HepG2 (cell line): ENCODE results near the gene RNF125. TPM values are rescaled to one million over a fixed set of nuclear protein-coding genes. Genes with fewer than 3 reads are reported as not detected.

Source experiments
- ARNTL ChIP-seq: sonication (generic); formaldehyde crosslinking; IDR thresholded peaks from 2 replicates; pipeline ENCODE4 v1.4.0; 2020; ENCODE audit warnings: mild to moderate bottlenecking, missing genetic modification reagents
- BATF2 ChIP-seq: sonication (generic); formaldehyde crosslinking; IDR thresholded peaks from 2 replicates; pipeline ENCODE4 v1.8.0; 2022; ENCODE audit warnings: mild to moderate bottlenecking, missing genetic modification reagents, moderate library complexity
- EEA1 ChIP-seq: sonication (generic); formaldehyde crosslinking; IDR thresholded peaks from 2 replicates; pipeline ENCODE4 v1.5.1; 2020; ENCODE audit warnings: mild to moderate bottlenecking, missing genetic modification reagents, borderline replicate concordance
- GABPB1 ChIP-seq: IDR thresholded peaks from 2 replicates; pipeline ENCODE4 v1.6.1; 2016; ENCODE audit warnings: mild to moderate bottlenecking, missing genetic modification reagents, moderate library complexity, missing compliant biosample characterization
- HNF4G ChIP-seq, 2 experiments: sonication (generic) in 1 of 2; formaldehyde crosslinking in 1 of 2; IDR thresholded peaks; 2 replicates each; pipeline versions ENCODE4 v1.4.0 to v1.6.1; 2011 to 2020; ENCODE audit warnings: borderline replicate concordance in 2 of 2, low read depth in 2 of 2, mild to moderate bottlenecking in 2 of 2, low read length in 1 of 2, missing genetic modification reagents in 1 of 2, moderate library complexity in 1 of 2
- JUND ChIP-seq: sonication (generic); formaldehyde crosslinking; IDR thresholded peaks from 2 replicates; pipeline ENCODE4 v1.8.0; 2022; ENCODE audit warnings: mild to moderate bottlenecking, missing genetic modification reagents
- KLF15 ChIP-seq: sonication (generic); formaldehyde crosslinking; IDR thresholded peaks from 2 replicates; pipeline ENCODE4 v1.8.1; 2023; ENCODE audit warnings: borderline replicate concordance, mild to moderate bottlenecking, inconsistent platforms, missing genetic modification reagents, mixed read lengths
- MBD4 ChIP-seq: IDR thresholded peaks from 2 replicates; pipeline ENCODE4 v1.6.1; 2012; ENCODE audit warnings: low read length, inconsistent platforms, borderline replicate concordance
- NFKBIZ ChIP-seq: IDR thresholded peaks from 2 replicates; pipeline ENCODE4 v1.6.1; 2018; ENCODE audit warnings: missing genetic modification reagents, missing compliant biosample characterization
- PHF21A ChIP-seq: sonication (generic); formaldehyde crosslinking; IDR thresholded peaks from 2 replicates; pipeline ENCODE4 v1.5.0; 2020; ENCODE audit warnings: mild to moderate bottlenecking, missing genetic modification reagents
- RNF2 ChIP-seq: fragments of 450-650 bp; conservative IDR thresholded peaks from 2 replicates; pipeline ENCODE4 v1.6.1; 2016; ENCODE audit warnings: low read depth
- SETDB1 ChIP-seq: sonication (generic); formaldehyde crosslinking; IDR thresholded peaks from 2 replicates; pipeline ENCODE4 v1.5.1; 2020; ENCODE audit warnings: missing genetic modification reagents, mild to moderate bottlenecking, borderline replicate concordance
- SRY ChIP-seq: sonication (generic); formaldehyde crosslinking; IDR thresholded peaks from 2 replicates; pipeline ENCODE4 v1.8.0; 2022; ENCODE audit warnings: mild to moderate bottlenecking, missing genetic modification reagents
- SUZ12 ChIP-seq: fragments of 150-350 bp; IDR thresholded peaks from 2 replicates; pipeline ENCODE4 v1.6.1; 2014; ENCODE audit warnings: low read depth, low read length
- TFE3 ChIP-seq: IDR thresholded peaks from 2 replicates; pipeline ENCODE4 v1.6.1; 2016
- YEATS2 ChIP-seq: sonication (generic); formaldehyde crosslinking; IDR thresholded peaks from 2 replicates; pipeline ENCODE4 v1.4.0; 2020; ENCODE audit warnings: missing genetic modification reagents, borderline replicate concordance
- ZNF136 ChIP-seq: sonication (generic); formaldehyde crosslinking; IDR thresholded peaks from 2 replicates; pipeline ENCODE4 v1.8.1; 2022; ENCODE audit warnings: low read depth, mild to moderate bottlenecking, moderate library complexity, missing genetic modification reagents
- ZNF451 ChIP-seq: sonication (generic); formaldehyde crosslinking; IDR thresholded peaks from 2 replicates; pipeline ENCODE4 v1.5.0; 2020; ENCODE audit warnings: mild to moderate bottlenecking, missing genetic modification reagents
- ZNF503 ChIP-seq: sonication (generic); formaldehyde crosslinking; IDR thresholded peaks from 2 replicates; pipeline ENCODE4 v1.4.0; 2020; ENCODE audit warnings: missing genetic modification reagents
- ZNF510 ChIP-seq: sonication (generic); formaldehyde crosslinking; IDR thresholded peaks from 2 replicates; pipeline ENCODE4 v1.4.0; 2020; ENCODE audit warnings: low read depth, mild to moderate bottlenecking, missing genetic modification reagents
- ZNF562 ChIP-seq: sonication (generic); formaldehyde crosslinking; IDR thresholded peaks from 2 replicates; pipeline ENCODE4 v1.8.0; 2022; ENCODE audit warnings: missing genetic modification reagents, borderline replicate concordance
- ZNF749 ChIP-seq: sonication (generic); formaldehyde crosslinking; IDR thresholded peaks from 2 replicates; pipeline ENCODE4 v1.8.0; 2022; ENCODE audit warnings: mild to moderate bottlenecking, missing genetic modification reagents, moderate library complexity, borderline replicate concordance
- ZNF83 ChIP-seq: sonication (generic); formaldehyde crosslinking; IDR thresholded peaks from 2 replicates; pipeline ENCODE4 v1.4.0; 2020; ENCODE audit warnings: missing genetic modification reagents, mild to moderate bottlenecking, borderline replicate concordance
- ZSCAN20 ChIP-seq: sonication (generic); formaldehyde crosslinking; IDR thresholded peaks from 2 replicates; pipeline ENCODE4 v1.4.0; 2020; ENCODE audit warnings: missing genetic modification reagents, mild to moderate bottlenecking, borderline replicate concordance
- polyA plus RNA-seq, 8 experiments: library from polyadenylated mRNA; depleted of rRNA in 3 of 8; stranded (reverse) in 7 of 8; unstranded in 1 of 8; fragments of >200 nt; fragmentation: Illumina TruSeq in 4 of 8; extraction: Trizol in 4 of 8; gene quantifications; 2 replicates each; pipeline versions ENCODE4 v1.2.1 to v1.2.3, GENCODE V29; 2011 to 2016; ENCODE audit warnings: low read depth in 4 of 8, missing spikeins in 1 of 8, mixed read lengths in 1 of 8; ENCODE audit not compliant: insufficient read depth in 1 of 8
- total RNA-seq, 5 experiments: library from RNA; depleted of rRNA; stranded (reverse); fragments of >200 nt; fragmentation: Illumina TruSeq; extraction: Trizol; gene quantifications; 2 replicates each; pipeline ENCODE4 v1.2.3, GENCODE V29; 2016; ENCODE audit warnings: low read depth in 1 of 5

Gene RNF125
- total and polyA plus RNA-seq, 2 of the 13 experiments (the other 11 are each of a cell fraction or from before 2014, with no cell fraction given), result 0.58 to 1.8 TPM

GRCh38 chr18:32091724-32092421 is 73.2 kb downstream of the RNF125 start, which contains the start of gene RNF138 (continued):
- TF ChIP-seq TFE3 (CRISPR knock-in tag) (peak; percentile 55), HNF4G (IDR thresholded peaks at IDR 0.05; ENCODE audit: borderline replicate concordance, low read depth, low read length) (no peak), HNF4G (CRISPR knock-in tag; IDR thresholded peaks at IDR 0.05; ENCODE audit: borderline replicate concordance, low read depth) (no peak; the same call in 1 of the 2 replicates), ZSCAN20 (CRISPR knock-in tag) (no peak; the same call in 1 of the 2 replicates), ZNF749 (CRISPR knock-in tag) (peak; percentile 64; the same call in 1 of the 2 replicates), EEA1 (CRISPR knock-in tag) (peak; percentile 81), ZNF510 (no peak), ZNF562 (no peak), MBD4 (no peak), SETDB1 (CRISPR knock-in tag) (no peak), YEATS2 (CRISPR knock-in tag) (peak; percentile 67; the same call in 1 of the 2 replicates), ARNTL (CRISPR knock-in tag) (0 out of 2 replicates have a peak, but pooled peaks have one; percentile 50), RNF2 (peak; percentile 97), SUZ12 (no peak), PHF21A (CRISPR knock-in tag) (peak; percentile 80), ZNF83 (CRISPR knock-in tag) (peak; percentile 90), KLF15 (0 out of 2 replicates have a peak, but pooled peaks have one; percentile 44), BATF2 (CRISPR knock-in tag) (0 out of 2 replicates have a peak, but pooled peaks have one; percentile 82), ZNF451 (0 out of 2 replicates have a peak, but pooled peaks have one; percentile 33), SRY (CRISPR knock-in tag) (peak; percentile 89), NFKBIZ (CRISPR knock-in tag) (peak; percentile 62; the same call in 1 of the 2 replicates), ZNF136 (CRISPR knock-in tag) (0 out of 2 replicates have a peak, but pooled peaks have one; percentile 64), ZNF503 (CRISPR knock-in tag) (0 out of 2 replicates have a peak, but pooled peaks have one; percentile 18), GABPB1 (CRISPR knock-in tag) (peak; percentile 75), JUND (CRISPR knock-in tag) (peak; percentile 48; the same call in 1 of the 2 replicates)
